NCI-H128 (cell line): ENCODE measurements around the gene AFTPH.
A peak's percentile ranks its signal among the peaks of the same experiment; 100 is the strongest.
"Not testable (repeated sequence)": the region's sequence is repeated elsewhere in the genome, so short reads cannot be mapped to it uniquely, and the experiment has no call there.

Source experiments
- DNase-seq: peaks from one replicate; lab custom pipeline; 2025; ENCODE audit not compliant: unreplicated experiment; lab: John Stamatoyannopoulos, UW

The AFTPH gene

DNA sequence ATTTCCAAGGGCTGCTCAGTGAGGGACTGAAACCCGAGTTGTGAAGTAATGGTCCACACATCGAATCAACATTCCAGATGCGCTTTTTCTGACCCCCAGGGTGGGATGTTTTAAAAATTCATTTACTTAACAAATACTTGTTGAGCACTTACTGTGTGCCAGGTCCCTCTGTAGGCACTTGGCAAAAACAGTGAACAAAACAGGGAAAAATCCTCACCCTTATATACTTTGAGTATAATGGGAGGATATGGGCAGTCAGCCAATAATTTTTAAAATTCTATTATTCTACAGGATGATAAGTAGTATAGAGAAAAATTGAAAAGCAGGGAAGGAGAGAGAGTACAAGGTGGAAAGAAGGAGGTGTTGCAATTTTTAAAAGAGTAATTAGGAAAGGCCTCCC, 31.3 kb upstream of the AFTPH start:
- DNase-seq, result no peak

GRCh38 chr2:64493788-64494187, 30.3 kb upstream of the AFTPH start:
- no peak for DNase-seq

- DNase-seq, result no peak
Measured at GRCh38 chr2:64498438-64498837, 25.7 kb upstream of the AFTPH start.

DNA sequence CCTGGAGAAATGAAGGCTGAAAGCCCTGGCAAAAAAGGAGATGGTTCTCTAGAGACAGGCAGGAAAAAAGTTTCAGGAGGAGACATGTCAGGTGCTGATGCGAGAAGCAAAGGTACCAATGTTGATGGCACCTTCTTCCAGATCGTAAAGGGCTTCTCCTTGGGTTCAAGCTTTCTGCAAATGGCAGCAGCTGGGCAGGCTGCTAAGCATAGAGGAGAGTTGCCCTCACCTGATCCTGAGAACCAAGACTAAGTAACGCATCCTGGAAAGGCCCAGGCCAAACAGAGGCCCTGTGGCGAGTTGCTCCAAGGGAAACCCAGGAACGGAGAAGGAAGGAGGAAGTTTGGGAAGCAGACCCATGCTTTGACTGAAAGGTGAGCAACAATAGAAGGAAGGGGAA, 23.6 kb upstream of the AFTPH start:
- no peak for DNase-seq

DNA sequence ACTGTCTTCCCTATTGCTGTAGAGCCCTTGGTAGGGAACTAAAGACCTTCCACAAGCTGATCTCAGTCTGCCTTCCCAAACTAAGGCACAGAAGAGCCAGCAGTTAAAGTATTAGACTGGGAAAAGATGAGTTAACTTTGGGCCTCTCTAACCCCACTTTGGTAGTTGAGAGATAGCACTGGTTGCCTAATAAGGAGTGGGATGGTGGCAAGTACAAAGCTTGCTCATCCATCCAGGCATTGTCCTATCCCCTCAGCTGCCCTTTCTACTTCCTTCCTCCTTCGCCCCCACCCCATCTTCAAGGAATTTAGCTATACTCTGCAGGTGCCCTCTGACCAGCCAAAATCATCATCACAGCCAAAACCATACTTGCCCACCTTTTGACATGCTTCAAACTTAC, 22.2 kb upstream of the AFTPH start:
- no peak for DNase-seq

GRCh38 chr2:64502860-64503259, 21.3 kb upstream of the AFTPH start:
- no peak for DNase-seq

- no peak for DNase-seq
Measured at GRCh38 chr2:64504774-64505720, 19.1 kb upstream of the AFTPH start.

GRCh38 chr2:64506686-64507085, 17.4 kb upstream of the AFTPH start:
- no peak for DNase-seq

GRCh38 chr2:64514008-64514407, 10.1 kb upstream of the AFTPH start:
- DNase-seq, result no peak

DNA sequence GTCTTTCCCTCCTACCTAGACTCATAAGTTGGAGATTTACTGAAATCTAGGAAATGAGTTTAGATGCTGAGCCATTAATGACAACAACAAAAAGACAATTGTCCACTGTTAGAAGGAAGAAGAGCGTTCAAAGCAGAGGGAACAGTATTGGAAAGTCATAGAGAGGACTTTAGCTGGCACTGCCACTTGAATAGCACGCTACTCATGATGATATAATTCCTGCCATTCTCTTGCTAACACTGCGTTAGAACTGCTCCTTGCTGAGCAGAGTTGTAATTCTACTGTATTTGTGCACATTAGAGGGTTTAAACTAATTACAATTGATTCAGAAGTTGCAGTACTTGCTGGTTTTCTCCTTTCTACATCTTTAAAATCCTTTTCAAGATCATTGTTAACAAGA, 9.0 kb upstream of the AFTPH start:
- no peak for DNase-seq

DNA sequence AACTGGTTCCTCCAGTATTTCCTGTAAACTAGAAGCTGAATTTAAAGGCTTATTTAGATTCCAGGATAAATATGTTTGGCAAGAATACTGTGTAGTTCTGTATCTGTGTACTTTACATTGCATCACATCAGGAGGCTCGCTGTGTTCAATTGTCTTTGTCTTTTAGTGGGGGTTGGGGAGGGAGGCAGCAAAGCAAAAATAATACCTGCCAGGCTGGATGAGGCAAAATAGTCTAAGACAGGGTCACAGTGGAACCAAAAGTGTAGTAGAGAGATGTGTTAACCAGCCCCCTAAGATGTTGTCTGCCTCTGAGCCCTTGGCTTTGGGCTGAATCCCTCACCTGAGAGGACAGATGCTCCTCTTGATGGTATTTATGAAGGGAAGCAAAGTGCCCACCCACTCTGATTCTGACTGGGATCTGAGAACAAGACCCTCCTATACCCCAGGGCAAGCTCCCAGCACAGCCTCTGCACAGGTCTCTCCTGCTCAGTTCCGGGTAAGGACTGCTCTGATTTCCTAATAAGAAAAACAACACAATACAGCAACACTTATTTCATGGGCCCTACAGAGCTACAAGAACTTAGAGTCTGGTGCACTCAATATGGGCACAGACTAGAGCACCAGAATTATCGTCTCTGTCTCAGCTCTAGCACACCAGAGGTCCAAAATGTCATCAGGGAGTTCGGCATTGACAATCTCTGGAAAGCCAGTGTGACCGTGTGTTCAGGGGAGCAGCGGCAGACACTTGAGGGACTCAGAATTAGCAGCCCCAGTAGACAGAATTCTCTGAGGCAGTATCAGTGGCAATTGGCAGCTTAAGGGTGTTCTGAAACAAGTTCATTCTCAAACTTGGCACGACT, 7.2 kb upstream of the AFTPH start:
- no peak for DNase-seq

DNA sequence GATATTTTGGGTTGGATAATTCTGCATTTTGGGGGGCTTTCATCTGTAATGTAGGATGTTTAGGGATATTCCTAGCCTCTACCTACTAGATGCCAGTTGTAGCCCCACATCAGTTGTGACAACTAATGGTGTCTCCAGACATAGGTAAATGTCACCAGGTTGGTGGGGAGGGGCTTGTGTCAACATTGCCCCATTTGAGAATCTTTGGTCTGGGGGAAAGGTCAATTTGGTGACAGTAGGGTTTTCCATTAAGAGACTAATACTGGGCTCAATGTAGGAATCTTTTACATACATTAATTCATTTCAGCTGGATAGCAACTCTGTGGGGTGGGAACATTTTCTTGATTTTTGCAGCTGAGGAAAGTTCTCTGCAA, 6.6 kb upstream of the AFTPH start:
- DNase-seq, result no peak

DNA sequence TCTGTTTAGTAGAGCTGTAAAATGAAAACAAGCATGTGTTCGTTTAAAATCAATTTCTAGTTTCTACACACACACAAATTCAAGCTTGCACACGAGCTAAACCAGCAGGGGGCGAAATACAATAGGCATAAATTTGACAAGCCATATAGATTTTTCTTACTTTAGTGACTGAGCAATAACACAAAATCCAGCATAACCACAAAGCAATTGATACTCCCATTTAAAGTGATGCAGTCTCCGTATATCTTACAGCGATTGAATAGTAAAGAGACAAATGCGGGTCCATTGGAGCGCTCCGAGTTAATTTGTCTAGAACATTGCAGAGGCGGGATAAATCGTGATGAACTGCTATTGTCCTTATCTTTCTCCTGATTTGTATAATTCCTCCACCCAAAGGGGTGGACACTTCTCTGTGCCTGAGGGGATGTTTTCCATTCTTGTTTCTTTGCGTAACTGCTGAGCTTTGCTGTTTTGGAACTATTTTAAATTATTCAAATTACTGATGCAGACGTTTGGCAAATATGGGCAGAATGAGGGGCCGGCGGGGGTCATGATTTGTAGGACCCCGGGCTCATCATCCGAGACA, 1.2 kb upstream of the AFTPH start:
- DNase-seq, result peak; percentile 58

- no peak for DNase-seq
Measured at GRCh38 chr2:64524604-64525316, 632 bp downstream of the AFTPH start.

DNA sequence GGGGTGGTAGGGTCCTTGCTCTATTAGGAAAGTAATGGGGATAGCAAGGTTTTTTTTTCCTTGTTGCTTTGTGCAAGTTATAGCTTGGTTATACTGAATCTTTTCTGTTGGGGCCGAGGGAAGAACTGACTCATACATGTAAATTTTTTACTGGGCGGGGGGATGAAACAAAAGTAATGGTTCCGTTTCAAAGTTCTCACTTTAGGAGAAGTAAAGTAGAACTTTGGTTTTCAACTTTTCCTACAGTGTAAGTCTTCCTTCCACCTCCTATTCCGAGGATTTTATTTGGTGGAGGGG, 1.1 kb downstream of the AFTPH start:
- no peak for DNase-seq

- DNase-seq, result no peak
Measured at GRCh38 chr2:64526034-64526433, 1.9 kb downstream of the AFTPH start.

- not testable (repeated sequence) for DNase-seq
Measured at GRCh38 chr2:64530946-64531345, 6.8 kb downstream of the AFTPH start.

DNA sequence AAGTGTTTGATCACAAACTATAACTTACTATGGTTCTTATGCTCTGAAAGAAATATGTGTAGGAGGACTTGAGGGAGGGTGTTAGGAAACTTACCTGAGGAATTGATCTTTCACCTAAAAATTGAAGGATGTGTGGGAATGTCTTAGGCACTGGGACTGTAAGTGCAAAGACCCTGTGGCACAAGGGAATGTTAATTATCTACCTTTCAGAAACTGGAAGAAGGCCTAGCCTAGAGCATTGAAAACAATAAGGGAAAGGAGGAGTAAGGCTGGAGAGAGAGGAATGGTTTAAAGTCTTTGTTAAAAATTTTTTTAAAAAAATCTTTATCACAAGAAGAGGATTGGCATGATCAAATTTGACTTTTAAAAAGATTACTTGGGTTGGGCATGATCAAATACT, 7.9 kb downstream of the AFTPH start:
- no peak for DNase-seq

DNA sequence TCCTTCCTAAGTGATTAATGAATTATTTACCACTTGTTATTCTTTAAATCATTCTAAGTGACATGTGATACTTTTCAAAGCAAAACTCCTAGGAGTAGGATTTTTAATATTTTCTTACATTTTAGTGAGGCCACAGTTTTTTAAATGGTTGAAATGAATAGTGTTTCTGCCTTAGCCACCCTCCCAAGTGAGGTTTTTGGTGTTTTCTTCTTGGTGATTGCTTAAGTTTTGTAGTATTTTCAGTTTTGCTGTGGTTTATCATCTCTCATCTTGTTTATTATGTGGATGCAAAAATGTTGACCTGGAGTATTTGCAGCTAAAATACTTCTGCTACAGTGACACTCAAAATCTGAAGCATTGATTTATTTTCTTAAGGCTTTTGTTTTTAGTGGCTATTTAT, 9.8 kb downstream of the AFTPH start:
- DNase-seq, result no peak

- no peak for DNase-seq
Measured at GRCh38 chr2:64534363-64534762, 10.2 kb downstream of the AFTPH start.

DNA sequence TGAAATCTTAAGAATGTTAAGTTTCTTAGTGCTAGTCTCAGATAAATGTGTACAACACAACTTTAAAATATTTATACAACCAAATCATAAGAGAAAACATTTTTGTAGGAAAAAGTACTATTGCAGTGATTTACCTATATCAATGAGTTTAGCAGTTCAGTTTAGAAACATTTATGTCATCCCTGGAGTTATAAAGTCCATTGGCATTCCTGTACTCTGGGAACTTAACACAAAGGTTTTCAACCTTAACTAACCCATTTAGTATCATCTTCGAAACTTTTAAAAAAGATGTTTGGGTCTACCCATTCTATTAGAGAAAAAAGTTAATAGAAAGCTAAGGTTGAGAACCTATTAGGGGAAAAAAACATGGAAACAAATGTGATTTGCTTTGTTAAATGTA, 10.9 kb downstream of the AFTPH start:
- no peak for DNase-seq
